GM18861 (cell line): ENCODE results near the gene ELF4.

Experiments used
- ATAC-seq: cut with Tn5 transposase; IDR thresholded peaks from one replicate; pipeline ENCODE4 v1.9.1; 2021; ENCODE audit not compliant: unreplicated experiment

Gene ELF4

DNA sequence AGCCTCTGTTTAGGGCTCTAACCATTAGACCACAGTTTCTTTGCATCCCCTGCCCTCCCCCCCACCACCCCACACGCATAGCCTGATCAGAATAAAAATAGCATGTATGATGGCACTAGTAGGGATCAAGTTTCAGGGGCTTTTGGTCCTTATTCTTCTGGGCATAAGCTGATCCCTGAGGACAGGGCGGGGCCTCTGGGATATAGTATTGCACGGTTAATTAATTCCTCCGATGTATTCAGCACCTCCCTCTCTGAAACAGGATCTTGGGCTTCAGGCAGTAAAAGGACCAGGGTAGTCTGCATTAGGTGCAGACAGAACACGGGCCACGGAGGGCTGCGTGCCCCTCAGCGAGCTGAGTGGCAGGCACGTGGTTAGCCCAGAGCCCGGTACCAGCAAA lies 57.1 kb downstream of the ELF4 start:
- no peak for ATAC-seq

DNA sequence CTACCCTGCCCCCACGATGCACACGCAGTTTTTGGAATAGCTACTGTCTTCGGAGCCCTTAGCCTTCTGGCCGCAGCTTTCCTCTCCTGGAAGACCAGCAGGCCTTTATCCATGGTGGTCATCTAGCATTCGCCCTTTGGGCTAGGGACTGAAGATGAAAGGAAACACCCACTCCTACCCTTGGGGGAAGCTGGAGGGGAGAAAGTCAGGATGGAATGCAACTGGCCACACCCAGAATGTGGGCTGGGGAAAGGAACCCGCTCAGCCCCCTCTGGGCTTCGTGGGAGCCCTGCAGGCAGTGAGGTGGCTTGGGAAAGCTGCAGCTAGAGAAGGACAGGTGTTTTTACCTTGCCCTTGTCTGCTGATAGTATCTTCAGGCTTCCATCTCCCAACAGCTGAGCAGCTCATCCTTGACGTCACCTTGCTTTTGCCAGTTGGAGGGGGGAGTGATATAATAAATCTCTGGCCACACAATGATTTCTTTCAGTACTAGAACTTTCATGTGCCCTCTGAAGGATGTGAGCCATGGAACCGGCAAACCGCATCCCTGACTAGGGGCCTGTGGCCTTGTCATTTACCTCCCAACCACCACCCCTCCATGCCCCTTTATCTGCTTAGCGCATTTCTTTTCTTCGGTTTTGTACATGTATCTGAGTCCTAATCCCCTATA lies 59.0 kb downstream of the ELF4 start:
- ATAC-seq, result no peak

DNA sequence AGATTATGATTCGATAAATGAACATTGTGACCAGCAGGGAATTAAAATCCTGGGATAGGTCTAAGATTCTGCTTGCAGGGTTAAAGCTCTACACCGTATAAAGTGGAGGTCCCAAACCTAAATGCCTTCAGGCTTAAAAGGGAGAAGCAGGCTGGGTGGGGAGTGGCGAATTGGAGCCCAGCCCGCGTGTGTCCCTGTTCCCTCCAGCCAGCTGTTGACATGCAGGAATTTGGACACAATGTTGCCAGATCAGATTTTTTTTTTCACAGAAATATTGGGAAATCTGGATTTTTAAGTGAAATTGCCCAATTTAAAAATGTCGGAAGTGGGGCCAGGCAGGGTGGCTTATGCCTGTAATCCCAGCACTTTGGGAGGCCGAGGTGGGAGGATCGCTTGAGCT lies 60.5 kb downstream of the ELF4 start:
- ATAC-seq, result no peak

DNA sequence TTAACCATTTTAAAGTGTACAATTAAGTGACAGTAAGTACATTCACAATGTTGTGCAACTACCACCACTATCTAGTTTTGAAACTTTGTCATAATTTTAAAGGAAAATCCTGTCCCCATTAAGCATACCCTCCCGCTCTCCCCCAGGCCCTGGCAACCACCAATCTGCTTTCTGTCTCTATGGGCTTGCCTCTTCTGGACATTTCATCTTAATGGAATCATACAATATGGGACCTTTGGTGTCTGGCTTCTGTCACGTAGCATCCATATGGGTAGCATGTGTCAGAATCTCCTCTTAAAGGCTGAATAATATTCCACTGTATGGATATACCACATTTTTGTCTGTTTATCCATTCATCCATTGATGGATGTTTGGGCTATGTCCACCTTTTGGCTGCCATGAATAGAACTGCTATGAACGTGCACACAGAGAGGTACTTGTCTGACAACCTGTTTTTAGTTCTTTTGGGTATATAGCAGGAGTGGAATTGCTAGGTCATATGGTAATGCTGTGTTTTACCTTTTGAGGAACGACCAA lies 61.5 kb downstream of the ELF4 start:
- no peak for ATAC-seq

DNA sequence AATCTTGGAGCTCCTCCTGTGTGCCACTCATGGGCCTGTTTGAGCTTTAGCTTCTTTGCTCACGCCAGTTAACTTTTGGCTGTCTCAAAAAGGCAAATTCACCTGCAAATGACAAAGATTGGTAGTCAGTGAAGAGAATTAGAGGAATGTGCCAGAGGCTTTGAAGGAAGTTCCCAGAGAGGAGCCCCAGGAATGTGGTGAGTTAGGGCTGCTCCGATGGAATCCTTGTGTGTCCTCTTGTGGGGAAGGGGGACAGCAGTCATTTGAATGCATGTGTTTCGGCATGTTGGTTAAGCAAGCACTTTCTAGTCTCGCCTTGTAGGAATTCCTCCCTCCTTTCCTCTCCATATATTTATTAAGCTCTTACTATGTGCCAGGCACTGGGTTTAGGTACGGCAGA lies 62.9 kb downstream of the ELF4 start:
- no peak for ATAC-seq

DNA sequence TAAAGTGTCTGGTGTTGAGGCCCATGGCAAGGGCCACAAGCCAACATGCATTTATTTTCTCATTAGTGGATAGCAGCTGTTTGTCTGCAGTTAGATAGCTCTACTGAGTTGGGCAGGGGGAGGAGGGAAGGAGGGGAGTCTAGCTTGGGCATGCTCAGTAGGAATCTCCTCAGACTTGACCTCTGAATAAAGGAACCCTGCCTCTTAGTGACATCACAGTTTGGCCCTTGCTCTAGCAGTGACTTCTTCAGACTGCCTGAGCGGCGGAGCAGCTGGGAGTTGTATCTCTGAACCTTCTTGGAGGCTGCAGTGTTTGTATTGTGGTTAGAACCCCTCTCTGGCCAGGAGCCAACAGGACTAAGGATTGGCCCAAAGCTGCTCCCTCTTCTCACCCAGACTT lies 70.5 kb downstream of the ELF4 start:
- ATAC-seq, result no peak

DNA sequence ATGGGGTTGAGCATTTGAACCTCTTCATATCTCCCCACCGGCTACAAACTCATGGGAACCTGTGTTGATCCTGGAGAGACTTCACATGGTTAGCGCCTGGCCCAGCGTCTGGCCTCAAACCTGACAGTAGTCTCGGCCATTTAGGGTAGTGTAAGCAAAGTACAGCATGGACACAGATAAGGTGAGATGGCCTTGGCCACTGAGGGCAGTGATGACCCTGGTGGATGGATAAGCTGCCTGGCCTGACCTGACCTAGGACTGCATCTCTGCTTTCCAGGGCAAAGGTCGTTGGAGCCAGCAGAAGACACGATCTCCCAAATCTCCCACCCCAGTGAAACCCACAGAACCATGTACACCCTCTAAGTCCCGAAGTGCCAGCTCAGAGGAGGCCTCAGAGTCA lies 76.1 kb downstream of the ELF4 start:
- ATAC-seq, result no peak

DNA sequence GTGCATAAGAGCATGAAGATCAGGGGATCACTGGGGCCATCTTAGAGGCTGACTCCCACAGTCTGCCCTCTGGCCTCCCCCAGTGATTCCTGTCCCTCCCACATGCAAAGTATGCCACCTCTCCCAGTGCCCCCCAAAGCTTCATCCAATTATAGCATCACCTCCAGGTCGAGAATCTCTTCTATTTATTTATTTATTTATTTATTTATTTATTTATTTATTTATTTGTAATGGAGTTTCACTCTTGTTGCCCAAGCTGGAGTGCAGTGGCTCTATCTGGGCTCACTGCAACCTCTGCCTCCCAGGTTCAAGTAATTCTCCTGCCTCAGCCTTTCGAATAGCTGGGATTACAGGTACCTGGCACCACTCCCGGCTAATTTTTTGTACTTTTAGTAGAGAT lies 77.7 kb downstream of the ELF4 start:
- ATAC-seq, result no peak

DNA sequence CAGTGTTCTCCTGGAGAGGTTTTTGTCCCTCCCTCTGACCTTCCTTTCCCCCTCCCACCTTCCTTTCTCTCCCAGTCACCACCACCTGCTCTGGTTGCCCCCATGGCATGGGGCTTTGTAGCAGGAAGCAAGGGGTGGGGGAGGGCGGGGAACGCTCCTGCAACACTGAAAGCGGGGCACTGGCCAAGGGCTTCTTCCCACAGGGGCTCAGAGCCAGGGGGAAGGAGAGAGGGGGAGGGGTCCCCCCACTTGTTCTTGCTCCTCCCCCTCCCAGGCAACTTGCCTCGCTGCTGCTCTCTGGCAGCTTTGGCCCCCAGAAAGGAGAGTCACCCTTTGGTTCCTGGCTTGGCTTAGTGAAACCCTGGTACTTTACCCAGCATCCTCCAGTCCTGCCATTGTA lies 79.5 kb downstream of the ELF4 start:
- no peak for ATAC-seq

DNA sequence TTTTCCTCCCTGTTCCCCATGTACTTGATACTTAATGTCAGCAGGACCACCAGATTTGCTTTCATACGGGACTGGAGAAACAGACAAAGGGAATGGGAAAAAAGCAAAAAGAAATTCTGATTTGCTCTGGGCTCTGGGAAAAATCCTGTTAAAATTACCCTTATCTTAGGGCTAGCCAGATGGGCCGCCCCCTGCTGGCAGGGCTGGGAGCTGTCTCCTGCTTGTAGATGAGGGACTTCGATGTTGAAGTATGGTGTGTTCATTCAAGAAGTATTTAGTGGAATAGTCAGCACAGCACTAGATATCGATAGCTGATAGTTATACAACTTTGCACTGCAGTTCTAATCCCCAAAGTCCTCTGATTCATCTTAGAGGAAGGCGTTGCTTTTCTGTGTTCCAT lies 82.1 kb downstream of the ELF4 start:
- ATAC-seq, result no peak

DNA sequence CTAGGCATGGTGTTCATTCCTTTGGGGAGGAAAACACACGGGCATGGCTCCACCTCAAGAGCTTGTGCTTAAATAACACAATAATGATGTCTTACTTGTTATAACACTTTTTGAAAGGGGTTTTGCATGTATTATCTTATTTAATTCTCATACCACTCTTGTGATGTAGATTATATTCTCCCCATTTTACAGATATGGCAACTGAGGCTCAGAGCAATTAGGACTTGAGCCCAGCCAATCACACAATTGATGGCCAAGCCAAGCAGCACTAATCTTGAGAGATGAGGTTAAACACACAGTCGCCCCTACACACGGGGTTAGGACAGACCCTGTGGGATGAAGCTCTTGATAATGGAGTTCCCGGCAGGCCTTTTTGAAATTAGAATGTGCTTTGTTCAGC lies 82.7 kb downstream of the ELF4 start:
- ATAC-seq, result no peak

DNA sequence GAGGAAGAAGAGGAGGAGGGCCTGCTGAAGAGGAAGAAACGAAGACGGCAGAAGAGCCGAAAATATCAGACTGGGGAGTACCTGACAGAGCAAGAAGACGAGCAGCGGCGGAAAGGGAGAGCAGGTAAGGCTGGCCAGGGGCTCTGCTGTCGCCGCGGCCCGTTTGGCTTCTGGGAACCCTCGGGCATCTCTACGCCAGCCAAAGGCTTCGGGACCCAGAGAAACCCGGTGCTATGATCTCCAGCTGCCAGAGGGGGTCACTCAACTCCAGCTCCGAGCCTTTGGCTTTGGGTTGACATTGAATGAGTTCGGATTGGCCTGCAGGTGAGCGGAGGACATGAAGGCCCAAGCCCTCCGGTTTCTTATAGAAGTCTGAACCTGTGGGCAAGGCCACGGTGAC lies 85.0 kb downstream of the ELF4 start:
- no peak for ATAC-seq

DNA sequence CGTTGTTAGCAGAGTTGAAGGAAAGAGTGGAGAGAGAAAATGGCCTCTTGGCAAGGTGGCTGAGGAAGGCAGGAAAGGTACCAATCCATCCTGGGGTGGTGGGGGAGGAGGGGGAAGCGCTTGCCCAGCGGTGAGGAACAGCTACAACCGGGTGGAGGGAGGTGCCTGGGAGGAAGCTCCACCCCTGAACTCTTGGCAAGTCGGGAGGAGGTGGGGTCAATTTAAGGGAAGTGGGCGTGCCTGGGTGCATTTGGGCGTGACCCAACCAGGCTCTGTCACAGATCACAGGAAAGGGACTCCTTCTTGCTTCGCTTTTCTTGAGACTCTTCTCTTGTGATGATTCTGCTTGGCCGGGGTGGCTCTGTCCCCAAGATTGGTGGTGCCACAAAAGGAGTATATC lies 86.2 kb downstream of the ELF4 start:
- ATAC-seq, result peak; percentile 97

DNA sequence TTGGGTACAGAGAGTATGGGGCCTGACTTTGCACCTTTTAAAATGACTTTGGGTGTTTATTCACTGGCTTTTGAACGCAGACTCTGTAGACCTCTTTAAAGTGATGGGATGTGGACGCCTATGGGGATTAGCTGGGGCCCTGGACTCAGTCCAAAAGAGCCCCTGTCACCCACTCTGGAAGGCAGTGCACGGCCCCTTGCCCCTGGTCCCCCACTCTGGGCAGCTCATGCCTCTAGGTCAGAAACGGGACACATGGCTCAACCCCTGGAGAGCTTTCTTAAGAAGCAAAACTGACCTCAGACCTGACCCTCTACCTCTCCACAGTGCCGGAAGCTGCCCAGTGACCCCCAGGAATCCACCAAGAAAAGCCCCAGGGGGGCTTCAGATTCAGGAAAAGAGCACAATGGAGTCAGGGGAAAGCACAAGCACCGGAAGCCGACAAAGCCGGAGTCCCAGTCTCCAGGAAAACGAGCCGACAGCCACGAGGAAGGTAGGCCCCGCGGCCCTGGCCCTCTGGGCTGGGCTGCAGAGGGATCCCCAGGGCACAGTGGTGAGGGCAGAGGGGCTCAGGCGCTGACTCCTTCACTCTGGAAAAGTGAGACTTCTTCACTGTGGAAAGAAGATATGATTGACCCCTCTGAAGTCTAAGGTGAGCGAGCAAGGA lies 89.5 kb downstream of the ELF4 start:
- no peak for ATAC-seq

DNA sequence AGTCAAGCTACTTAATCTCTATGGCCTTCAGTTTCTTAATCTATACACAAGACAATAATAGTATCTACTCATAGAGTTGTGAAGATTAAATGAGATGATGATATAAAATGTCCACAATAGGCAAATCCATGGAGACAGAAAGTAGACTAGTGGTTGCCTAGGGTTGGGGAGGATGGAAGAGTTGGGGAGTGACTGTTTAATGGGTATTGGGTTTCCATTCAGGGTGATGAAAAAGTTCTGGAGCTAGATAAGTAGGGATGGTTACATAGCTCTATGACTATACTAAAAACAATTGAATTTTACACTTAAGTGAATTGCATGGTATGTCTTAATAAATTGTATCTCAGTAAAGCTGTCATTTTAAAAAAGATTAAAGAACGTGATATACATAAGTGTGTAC lies 92.2 kb downstream of the ELF4 start:
- ATAC-seq, result no peak

DNA sequence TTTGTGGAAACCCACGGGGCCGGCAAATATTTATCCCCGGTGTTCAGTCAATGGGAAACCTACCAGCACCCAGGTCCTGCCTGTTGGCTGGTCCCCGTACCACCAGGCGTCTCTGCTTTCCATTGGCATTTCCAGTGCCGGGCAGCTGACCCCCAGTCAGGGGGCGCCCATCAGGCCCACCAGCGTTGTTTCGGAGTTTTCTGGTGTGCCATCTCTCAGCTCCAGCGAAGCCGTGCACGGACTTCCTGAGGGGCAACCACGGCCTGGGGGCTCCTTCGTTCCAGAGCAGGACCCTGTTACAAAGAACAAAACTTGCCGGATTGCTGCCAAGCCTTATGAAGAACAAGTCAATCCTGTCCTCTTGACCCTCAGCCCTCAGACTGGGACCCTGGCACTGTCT lies 95.1 kb downstream of the ELF4 start:
- ATAC-seq, result no peak
